ENCODE measurements around the gene RBM26. TPM values are rescaled to one million over a fixed set of nuclear protein-coding genes. Genes with fewer than 3 reads are reported as not detected.
"Not testable (repeated sequence)": the region's sequence is repeated elsewhere in the genome, so short reads cannot be mapped to it uniquely, and the experiment has no call there.

The RBM26 gene
- total RNA-seq, 2 experiments from 2014 or later = 65.2 to 66.0 TPM

DNA sequence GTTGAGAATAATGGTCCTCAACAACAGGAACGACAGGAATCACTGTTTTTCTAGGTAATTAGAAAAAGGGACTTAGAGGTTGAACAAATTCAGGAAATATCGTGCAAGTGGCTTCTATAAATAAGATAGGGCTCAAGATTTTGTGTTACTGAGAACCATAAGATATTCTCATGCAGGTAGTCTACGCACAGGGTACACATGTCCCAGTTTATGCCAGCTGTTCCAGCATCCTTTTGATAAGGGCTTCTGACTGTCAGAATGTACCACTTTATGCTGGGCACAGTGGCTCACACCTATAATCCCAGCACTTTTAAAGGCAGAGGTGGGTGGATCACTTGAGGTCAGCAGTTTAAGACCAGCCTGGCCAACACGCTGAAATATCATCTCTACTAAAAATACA is 32.1 kb downstream of the RBM26 start:
- no peaks in the 10 kb centered on the region for H3K9me3 Mint-ChIP-seq (ENCODE audit: low read depth)
- H3K4me1 Mint-ChIP-seq = no peaks in the 10 kb centered on the region
- DNase-seq = no peak
- no peak overlapping the region for H3K27ac Mint-ChIP-seq
- H3K4me3 Mint-ChIP-seq = no peak overlapping the region
- no peaks in the 10 kb centered on the region for H3K27me3 Mint-ChIP-seq
- H3K36me3 Mint-ChIP-seq = peaks cover 37% of the 10 kb centered on the region
- ATAC-seq = peak; percentile 30
- CTCF ChIA-PET = no interaction called here

DNA sequence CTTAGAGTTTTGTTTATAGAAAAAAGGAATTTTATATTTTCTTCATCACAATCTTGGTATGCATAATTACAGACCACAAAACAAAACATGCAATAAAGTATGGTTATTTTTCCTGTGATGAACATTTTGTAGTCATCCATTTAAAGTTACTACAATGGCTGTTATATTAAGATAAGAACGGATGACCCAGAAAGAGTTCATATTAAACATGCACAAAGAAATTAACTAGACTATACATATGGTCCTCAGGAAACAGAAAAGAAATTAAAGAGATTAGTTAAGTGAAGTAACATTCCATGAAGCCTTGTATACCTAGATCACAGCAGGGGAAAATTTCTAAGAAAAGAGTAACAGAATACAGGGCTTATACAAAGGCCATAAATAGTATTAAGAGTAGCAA is 36.8 kb downstream of the RBM26 start:
- Mint-ChIP-seq H3K27ac (no peak overlapping the region), H3K36me3 (peaks cover 37% of the 10 kb centered on the region), H3K9me3 (ENCODE audit: low read depth) (no peaks in the 10 kb centered on the region), H3K4me3 (no peak overlapping the region), H3K4me1 (no peaks in the 10 kb centered on the region), H3K27me3 (no peaks in the 10 kb centered on the region)
- ATAC-seq (no peak), DNase-seq (no peak)
- CTCF ChIA-PET = no interaction called here

DNA sequence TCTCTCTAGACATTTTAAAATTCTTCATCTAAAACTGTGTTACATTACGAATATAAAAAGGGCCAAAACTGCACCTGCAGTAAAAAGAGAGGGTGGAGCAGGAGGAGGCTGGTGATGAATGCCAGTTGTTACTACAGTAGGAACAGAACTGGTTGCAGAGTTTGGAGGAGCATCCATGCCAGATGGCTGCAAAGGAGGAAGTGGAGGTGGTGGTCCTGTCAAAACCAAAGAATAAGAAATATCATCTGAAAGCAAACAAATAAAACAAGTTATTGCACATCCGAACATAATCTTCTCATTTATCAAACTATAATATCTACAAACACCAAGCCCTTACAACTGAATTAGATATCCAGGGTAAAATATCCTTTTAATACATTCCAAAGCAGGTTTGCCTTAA is 40.1 kb downstream of the RBM26 start:
- H3K27me3 Mint-ChIP-seq = no peaks in the 10 kb centered on the region
- no peak for DNase-seq
- no peak for ATAC-seq
- no peak overlapping the region for H3K27ac Mint-ChIP-seq
- H3K9me3 Mint-ChIP-seq (ENCODE audit: low read depth) = no peaks in the 10 kb centered on the region
- peaks cover 55% of the 10 kb centered on the region for H3K36me3 Mint-ChIP-seq
- H3K4me3 Mint-ChIP-seq = no peak overlapping the region
- peaks cover 4% of the 10 kb centered on the region for H3K4me1 Mint-ChIP-seq
- CTCF ChIA-PET = no interaction called here

DNA sequence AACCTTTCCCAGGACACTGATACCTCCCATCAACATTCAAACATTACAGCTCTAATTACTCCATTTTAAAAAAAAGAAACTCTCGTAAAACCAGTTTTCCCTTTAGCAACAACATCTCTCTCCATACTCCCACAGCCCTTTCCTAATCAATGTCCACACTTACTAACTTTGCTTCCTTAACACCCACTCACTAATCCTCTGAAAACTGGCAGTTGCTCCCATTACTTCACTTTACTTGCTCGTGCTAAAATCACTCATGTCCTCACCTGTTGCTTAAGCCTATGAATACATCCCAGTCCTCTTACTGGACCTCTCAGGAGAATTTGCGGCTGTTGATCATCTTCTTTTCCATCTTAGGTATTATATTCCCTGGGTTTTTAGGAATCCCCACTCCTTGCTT is 44.8 kb downstream of the RBM26 start:
- peaks cover 56% of the 10 kb centered on the region for H3K36me3 Mint-ChIP-seq
- CTCF ChIA-PET = no interaction called here

DNA sequence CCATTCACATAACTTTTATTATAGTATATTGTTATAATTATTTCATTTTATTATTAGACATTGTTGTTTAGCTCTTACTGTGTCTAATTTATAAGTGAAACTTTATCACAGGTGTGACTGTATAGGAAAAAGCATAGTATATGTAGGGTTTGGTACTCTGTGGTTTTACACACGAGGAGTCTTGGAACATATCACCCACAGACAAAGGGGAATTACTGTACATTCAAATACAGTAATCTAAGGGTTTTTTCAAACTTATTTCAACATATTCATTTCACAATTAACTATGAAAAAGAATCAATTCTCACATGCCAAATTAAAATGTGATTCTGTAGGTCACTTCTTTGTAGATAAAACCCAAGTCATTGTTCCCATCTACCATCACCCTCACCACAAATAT is 46.0 kb downstream of the RBM26 start:
- H3K9me3 Mint-ChIP-seq (ENCODE audit: low read depth) = no peaks in the 10 kb centered on the region

More for the DNA sequence above, 44.8 kb downstream of the RBM26 start:
- H3K4me1 Mint-ChIP-seq = peaks cover 6% of the 10 kb centered on the region
- no peaks in the 10 kb centered on the region for H3K27me3 Mint-ChIP-seq
- H3K9me3 Mint-ChIP-seq (ENCODE audit: low read depth) = no peaks in the 10 kb centered on the region
- no peak for ATAC-seq
- H3K27ac Mint-ChIP-seq = no peak overlapping the region
- DNase-seq = no peak
- no peak overlapping the region for H3K4me3 Mint-ChIP-seq

DNA sequence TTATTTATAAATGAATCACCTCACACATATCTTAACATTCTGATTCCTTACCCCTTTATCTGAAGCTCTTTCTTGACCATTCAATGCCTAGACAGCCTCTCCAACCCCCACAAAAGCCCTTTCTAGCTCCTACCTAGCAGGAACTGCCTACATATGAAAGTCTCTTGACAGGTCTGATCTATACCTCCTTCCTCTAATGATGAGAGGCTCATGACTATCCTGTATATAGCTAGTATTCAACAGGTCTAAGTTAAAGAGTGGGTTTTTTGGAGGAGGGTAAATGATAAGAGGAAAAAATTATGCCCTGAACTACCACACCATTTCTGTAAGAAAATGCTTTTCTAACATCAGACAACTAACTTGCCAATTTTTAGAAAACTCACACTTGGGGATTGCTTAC is 47.0 kb downstream of the RBM26 start:
- CTCF ChIA-PET = interaction anchor here (1.8 kb wide), 1 partner anchor 32 kb away, joined by 6 read pairs; no protein-coding TSS in a partner anchor

More for the DNA sequence above, 46.0 kb downstream of the RBM26 start:
- H3K27ac Mint-ChIP-seq = no peak overlapping the region
- H3K4me1 Mint-ChIP-seq = peaks cover 6% of the 10 kb centered on the region
- peaks cover 58% of the 10 kb centered on the region for H3K36me3 Mint-ChIP-seq
- CTCF ChIA-PET = interaction anchor here (0.6 to 1.2 kb wide), 3 partner anchors 11 to 31 kb away, joined by 3 read pairs; no protein-coding TSS in a partner anchor
- H3K4me3 Mint-ChIP-seq = no peak overlapping the region
- no peaks in the 10 kb centered on the region for H3K27me3 Mint-ChIP-seq
- DNase-seq (no peak), ATAC-seq (no peak)

DNA sequence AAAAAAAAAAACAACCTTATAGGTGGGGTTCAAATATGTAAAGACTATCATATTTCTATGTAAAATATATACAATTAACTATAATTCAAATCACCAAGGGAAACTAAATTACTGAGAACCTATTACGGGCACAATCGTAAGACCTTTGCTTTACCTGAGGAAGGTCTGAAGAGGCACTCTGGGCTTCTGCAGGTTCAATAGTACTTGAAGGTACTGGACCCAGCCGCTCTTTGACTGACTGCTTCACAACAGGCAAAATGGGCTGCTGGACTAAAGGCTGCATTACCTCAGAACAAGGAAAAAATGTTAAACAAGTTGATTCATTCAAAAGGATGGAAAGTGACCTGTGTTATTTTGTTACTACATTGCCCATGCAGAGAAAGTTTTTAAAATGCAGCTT is 51.8 kb downstream of the RBM26 start:
- Mint-ChIP-seq H3K27ac (no peak overlapping the region), H3K4me1 (peaks cover 4% of the 10 kb centered on the region), H3K4me3 (no peak overlapping the region), H3K27me3 (no peaks in the 10 kb centered on the region), H3K36me3 (peaks cover 42% of the 10 kb centered on the region), H3K9me3 (ENCODE audit: low read depth) (no peaks in the 10 kb centered on the region)
- CTCF ChIA-PET = no interaction called here
- ATAC-seq (no peak), DNase-seq (no peak)

More for the DNA sequence above, 47.0 kb downstream of the RBM26 start:
- ATAC-seq = no peak
- Mint-ChIP-seq H3K4me3 (no peak overlapping the region), H3K27ac (no peak overlapping the region), H3K4me1 (peaks cover 6% of the 10 kb centered on the region), H3K27me3 (no peaks in the 10 kb centered on the region), H3K36me3 (peaks cover 59% of the 10 kb centered on the region), H3K9me3 (ENCODE audit: low read depth) (no peaks in the 10 kb centered on the region)
- no peak for DNase-seq

DNA sequence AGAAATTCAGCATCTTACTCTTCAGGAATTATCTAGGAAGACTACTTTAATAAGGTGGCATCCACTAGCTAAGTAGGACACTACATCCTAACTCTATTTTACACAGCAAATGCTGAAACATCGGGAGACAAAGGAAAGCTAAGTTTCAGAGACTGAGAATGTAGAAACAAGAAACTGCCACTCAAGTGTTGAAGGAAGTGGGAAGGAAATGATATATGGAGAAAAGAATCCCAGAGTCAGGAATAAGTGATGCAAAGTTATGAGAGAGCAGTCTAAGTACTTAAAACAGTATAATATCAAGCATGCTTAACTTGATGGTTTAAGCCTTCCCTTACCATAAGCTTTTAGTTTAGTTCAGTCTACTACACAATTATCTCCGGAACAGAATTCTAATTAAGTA is 52.4 kb downstream of the RBM26 start:
- Mint-ChIP-seq H3K9me3 (ENCODE audit: low read depth) (no peaks in the 10 kb centered on the region), H3K27me3 (no peaks in the 10 kb centered on the region), H3K36me3 (peaks cover 38% of the 10 kb centered on the region), H3K4me1 (peaks cover 4% of the 10 kb centered on the region), H3K4me3 (no peak overlapping the region), H3K27ac (no peak overlapping the region)
- ATAC-seq = no peak
- no peak for DNase-seq
- CTCF ChIA-PET = interaction anchor here (0.6 to 1.2 kb wide), 2 partner anchors 38 to 71 kb away, joined by 3 read pairs; no protein-coding TSS in a partner anchor

DNA sequence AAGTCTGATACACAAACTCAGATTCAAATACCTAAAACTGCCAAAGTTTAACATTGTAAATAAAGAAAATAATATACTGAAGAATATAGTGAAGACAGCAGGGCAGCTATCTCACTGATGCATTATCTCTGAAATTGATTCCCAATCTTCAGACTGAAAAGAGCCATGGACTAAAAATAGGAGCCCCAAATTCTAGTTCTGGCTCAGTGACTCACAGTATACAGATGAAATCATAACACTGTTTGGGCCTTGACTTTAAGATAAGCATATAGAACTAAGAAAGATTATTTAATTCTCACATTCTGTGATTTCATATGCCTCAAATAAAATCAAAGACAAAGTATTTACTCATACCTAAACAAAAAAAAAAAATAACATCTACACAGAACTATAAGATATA is 53.9 kb downstream of the RBM26 start:
- peaks cover 12% of the 10 kb centered on the region for H3K4me1 Mint-ChIP-seq
- ATAC-seq (no peak), DNase-seq (no peak)
- H3K4me3 Mint-ChIP-seq = no peak overlapping the region
- CTCF ChIA-PET = no interaction called here
- no peaks in the 10 kb centered on the region for H3K27me3 Mint-ChIP-seq
- peaks cover 39% of the 10 kb centered on the region for H3K36me3 Mint-ChIP-seq
- no peaks in the 10 kb centered on the region for H3K9me3 Mint-ChIP-seq (ENCODE audit: low read depth)
- H3K27ac Mint-ChIP-seq = no peak overlapping the region

DNA sequence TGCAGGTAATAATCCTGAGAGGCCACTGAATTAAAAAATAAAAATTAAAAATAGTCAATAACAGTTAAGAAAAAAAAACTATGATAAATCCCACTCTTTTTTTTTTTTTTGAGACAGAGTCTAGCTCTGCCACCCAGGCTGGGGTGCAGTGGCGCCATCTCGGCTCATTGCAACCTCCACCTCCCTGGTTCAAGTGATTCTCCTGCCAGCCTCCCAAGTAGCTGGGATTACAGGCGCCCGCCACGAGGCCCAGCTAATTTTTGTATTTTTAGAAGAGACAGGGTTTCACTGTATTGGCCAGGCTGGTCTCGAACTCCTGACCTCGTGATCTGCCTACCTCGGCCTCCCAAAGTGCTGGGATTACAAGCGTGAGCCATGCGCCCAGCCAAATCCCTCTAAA is 56.4 kb downstream of the RBM26 start:
- H3K27me3 Mint-ChIP-seq; H3K9me3 Mint-ChIP-seq (ENCODE audit: low read depth); H3K4me3 Mint-ChIP-seq; H3K27ac Mint-ChIP-seq; DNase-seq; ATAC-seq: not testable (repeated sequence)
- CTCF ChIA-PET = interaction anchor here (2.2 kb wide), 1 partner anchor 42 kb away, joined by 5 read pairs; no protein-coding TSS in a partner anchor
- Mint-ChIP-seq H3K4me1 (peaks cover 17% of the 10 kb centered on the region), H3K36me3 (peaks cover 37% of the 10 kb centered on the region)

DNA sequence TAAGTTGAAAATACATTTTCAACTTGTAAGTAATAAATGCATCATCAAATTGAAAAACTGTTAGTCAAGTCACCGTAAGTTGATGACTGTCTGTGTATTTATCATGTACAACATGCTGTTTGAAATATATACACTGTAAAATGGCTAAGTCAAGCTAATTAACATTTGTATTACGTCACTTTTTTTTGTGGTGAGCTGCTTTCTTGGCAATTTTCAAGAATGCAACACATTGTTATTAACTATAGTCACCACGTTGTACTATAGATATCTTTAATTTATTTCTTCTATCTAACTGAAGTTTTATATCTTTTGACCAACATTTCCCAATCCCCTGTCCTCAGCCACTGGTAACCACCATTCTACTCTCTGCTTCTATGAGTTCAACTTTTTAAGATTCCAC is 57.0 kb downstream of the RBM26 start:
- Mint-ChIP-seq H3K27ac (no peak overlapping the region), H3K4me1 (peaks cover 17% of the 10 kb centered on the region), H3K9me3 (ENCODE audit: low read depth) (no peaks in the 10 kb centered on the region), H3K27me3 (no peaks in the 10 kb centered on the region), H3K36me3 (peaks cover 34% of the 10 kb centered on the region), H3K4me3 (no peak overlapping the region)
- no peak for ATAC-seq
- CTCF ChIA-PET = interaction anchor here (1.0 to 2.2 kb wide), 2 partner anchors 11 to 42 kb away, joined by 3 to 5 read pairs; no protein-coding TSS in a partner anchor
- no peak for DNase-seq

DNA sequence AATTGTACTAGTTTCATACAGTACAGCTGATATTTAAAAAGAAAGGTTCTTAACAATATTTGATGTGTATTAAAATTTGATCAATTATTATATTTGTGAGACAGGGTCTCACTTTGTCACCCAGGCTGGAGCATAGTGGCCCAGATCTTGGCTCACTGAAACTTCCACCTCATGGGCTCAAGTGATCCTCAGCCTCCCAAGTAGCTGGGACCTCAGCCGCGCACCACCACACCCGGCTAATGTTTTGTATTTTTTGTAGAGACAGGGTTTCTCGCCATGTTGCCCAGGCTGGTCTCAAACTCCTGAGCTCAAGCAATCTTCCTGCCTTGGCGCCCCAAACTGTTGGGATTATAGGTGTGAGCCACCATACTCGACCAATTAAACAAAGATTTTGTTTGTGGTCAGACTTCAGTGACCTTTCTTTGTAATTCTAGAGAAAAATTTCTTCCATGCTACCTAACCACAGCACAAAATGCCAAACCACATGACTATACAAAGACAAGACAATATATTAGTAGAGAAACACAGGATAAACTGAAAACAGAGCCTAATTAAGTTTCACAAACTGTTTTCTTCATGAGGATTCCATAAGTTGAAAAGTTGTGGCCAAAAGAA is 59.6 kb downstream of the RBM26 start:
- Mint-ChIP-seq H3K36me3 (peaks cover 37% of the 10 kb centered on the region), H3K27ac (no peak overlapping the region)
- ATAC-seq = no peak

DNA sequence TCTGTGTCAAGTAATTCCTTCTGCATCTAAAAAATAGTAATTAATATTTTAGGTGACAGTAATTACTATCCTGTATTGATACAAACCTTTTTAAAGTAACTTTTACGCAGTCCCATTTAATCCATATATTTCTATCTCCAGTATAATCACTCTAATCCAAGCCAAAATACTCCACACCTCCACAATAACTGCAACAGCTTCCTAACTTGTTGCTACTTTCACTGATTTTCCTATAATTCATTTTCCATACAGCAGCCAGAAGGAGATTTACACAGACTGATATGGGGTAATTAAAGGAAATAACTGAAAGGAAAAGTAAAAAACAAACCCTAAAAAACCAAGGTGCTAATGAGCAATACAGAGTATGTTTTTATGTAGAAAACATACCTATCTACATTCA is 64.9 kb downstream of the RBM26 start:
- ATAC-seq = no peak
- Mint-ChIP-seq H3K27ac (no peak overlapping the region), H3K36me3 (peaks cover 48% of the 10 kb centered on the region), H3K27me3 (no peaks in the 10 kb centered on the region), H3K9me3 (ENCODE audit: low read depth) (no peaks in the 10 kb centered on the region), H3K4me1 (peaks cover 2% of the 10 kb centered on the region), H3K4me3 (no peak overlapping the region)
- CTCF ChIA-PET = interaction anchor here (0.8 kb wide), 1 partner anchor 1220 kb away, joined by 3 read pairs; no protein-coding TSS in a partner anchor
- DNase-seq = no peak

More for the DNA sequence above, 59.6 kb downstream of the RBM26 start:
- CTCF ChIA-PET = interaction anchor here (1.8 kb wide), 1 partner anchor 59 kb away, joined by 4 read pairs; the partner anchor contains the start of gene RBM26
- no peak for DNase-seq
- Mint-ChIP-seq H3K4me1 (peaks cover 14% of the 10 kb centered on the region), H3K4me3 (no peak overlapping the region), H3K27me3 (no peaks in the 10 kb centered on the region), H3K9me3 (ENCODE audit: low read depth) (no peaks in the 10 kb centered on the region)

DNA sequence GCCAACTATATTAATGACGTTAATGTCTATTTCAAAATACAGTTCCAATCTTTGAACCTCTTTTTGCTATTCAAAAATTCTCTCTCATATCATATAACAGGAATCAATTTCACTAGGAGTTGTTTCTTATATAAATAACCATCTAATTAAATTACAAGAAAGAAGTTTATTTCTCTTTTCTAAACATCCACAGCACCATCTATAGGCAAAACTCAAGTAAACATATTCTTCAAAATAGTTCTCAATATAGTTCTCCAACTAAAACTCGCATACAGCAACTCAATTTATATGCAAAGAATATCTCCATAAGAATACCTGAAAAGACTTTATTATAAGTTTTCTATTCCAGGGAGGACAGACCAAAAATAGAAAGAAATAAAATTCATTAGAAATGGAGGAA is 65.6 kb downstream of the RBM26 start:
- Mint-ChIP-seq H3K27me3 (no peaks in the 10 kb centered on the region), H3K4me3 (no peak overlapping the region), H3K36me3 (peaks cover 52% of the 10 kb centered on the region), H3K27ac (no peak overlapping the region), H3K4me1 (peaks cover 2% of the 10 kb centered on the region), H3K9me3 (ENCODE audit: low read depth) (no peaks in the 10 kb centered on the region)
- DNase-seq = no peak
- CTCF ChIA-PET = interaction anchor here (0.8 kb wide), 1 partner anchor 1219 kb away, joined by 3 read pairs; no protein-coding TSS in a partner anchor
- ATAC-seq = no peak
